Fibroblast of villous mesenchyme (primary cell): ENCODE results near the gene MARVELD3. TPM values are rescaled to one million over a fixed set of nuclear protein-coding genes. Genes with fewer than 3 reads are reported as not detected.
A peak's percentile ranks its signal among the peaks of the same experiment; 100 is the strongest.

Experiments
- DNase-seq: peaks from one replicate; pipeline ENCODE4 v3.0.0-alpha.2; 2010; ENCODE audit warnings: low read depth
- H3K4me3 ChIP-seq: 2 replicates; pipeline ENCODE4 v1.5.1; 2011; ENCODE audit warnings: low read depth, mild to moderate bottlenecking, low read length
- total RNA-seq: library from RNA; depleted of rRNA; stranded (reverse); fragments of >200 nt; gene quantifications from 2 replicates; pipeline ENCODE4 v1.2.3, GENCODE V29; 2012
- TF ChIP-seq, protein P1 (sequence below): IDR thresholded peaks from 2 replicates; pipeline ENCODE4 v1.5.1; 2012; ENCODE audit warnings: low read depth, mild to moderate bottlenecking, low read length; ENCODE audit not compliant: insufficient read depth

MARVELD3 gene
- total RNA-seq, 1 donor, result not detected

DNA sequence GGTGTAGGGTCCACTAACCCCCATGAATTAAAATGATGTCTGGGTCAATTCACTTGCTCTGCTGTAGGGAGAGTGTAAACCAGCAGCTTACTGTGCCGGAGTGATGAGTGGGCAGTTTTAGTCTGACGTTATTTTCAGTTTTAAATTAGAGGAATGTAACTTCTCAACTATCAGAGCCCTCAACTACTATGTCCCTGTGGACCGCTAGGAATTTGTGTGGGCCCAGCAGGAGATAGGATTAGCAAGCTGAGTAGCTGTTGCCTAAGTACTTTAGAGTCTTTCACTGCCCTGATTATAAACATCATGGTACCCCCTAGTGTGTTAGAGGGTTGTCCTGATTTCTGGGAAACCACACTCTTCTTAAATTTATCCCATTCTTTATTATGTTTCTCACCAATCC is 11.4 kb downstream of the MARVELD3 start:
- DNase-seq, result peak; percentile 76
- TF ChIP-seq, protein P1, sequence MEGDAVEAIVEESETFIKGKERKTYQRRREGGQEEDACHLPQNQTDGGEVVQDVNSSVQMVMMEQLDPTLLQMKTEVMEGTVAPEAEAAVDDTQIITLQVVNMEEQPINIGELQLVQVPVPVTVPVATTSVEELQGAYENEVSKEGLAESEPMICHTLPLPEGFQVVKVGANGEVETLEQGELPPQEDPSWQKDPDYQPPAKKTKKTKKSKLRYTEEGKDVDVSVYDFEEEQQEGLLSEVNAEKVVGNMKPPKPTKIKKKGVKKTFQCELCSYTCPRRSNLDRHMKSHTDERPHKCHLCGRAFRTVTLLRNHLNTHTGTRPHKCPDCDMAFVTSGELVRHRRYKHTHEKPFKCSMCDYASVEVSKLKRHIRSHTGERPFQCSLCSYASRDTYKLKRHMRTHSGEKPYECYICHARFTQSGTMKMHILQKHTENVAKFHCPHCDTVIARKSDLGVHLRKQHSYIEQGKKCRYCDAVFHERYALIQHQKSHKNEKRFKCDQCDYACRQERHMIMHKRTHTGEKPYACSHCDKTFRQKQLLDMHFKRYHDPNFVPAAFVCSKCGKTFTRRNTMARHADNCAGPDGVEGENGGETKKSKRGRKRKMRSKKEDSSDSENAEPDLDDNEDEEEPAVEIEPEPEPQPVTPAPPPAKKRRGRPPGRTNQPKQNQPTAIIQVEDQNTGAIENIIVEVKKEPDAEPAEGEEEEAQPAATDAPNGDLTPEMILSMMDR, result no peak
- no peak overlapping the region for H3K4me3 ChIP-seq

DNA sequence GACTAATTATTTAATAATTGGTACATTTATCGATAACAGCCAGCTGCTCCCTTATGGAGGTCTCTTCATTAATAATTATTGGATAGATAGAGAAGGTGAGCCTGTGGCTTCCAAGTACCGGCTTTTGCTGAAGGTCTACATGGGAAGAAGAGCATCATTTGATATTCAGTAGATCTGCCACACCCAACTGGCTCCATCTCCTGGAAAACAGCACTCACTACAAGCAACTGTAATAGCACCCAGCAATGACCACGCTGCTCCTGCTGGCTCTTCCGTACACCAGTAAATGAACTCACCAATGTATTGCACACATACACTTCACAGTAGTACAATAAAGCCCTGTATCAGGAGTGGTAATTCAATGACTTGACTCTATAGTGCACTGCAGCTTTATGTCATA is 19.5 kb downstream of the MARVELD3 start:
- no peak overlapping the region for H3K4me3 ChIP-seq
- DNase-seq, result peak; percentile 28
- TF ChIP-seq, protein P1, result peak; percentile 54

DNA sequence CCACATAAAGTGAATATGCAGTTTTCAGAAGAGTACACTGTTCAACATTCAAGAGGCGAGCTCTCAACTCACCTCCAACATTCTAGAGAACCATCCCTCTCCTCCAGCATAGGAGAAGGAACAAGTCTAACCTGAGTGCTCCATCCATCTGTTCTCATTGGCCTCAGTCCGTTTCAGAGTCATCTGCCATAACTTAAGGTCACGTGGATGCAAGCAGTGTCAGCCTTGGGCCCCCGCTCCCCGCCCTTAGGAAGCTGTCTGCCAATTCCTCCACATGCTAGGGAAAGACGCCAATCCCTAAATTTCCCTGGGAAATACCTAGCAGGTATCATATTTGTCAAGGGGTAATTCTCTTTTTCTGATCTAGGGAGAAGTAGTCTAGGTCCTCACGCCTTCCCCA is 21.4 kb downstream of the MARVELD3 start:
- no peak overlapping the region for H3K4me3 ChIP-seq
- TF ChIP-seq, protein P1, result no peak
- DNase-seq, result no peak

DNA sequence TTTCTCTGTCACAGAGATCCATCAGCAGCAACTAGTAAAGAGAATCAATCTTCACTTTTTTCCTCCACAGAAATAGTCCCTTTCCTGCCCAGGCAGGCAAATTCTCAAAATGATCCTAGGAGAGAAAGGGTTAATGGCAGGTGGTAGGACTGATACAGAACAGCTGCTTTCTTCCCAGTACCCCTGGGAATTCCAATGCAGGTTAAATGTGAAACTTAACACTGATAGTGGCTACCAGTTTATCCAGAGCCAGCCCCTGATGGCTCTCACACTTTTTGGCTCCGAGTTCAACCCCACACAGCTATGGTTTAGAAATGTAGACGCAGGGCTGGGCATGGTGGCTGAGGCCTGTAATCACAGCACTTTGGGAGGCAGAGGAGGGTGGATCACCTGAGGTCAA is 22.2 kb downstream of the MARVELD3 start:
- TF ChIP-seq, protein P1, result no peak
- DNase-seq, result no peak
- no peak overlapping the region for H3K4me3 ChIP-seq

DNA sequence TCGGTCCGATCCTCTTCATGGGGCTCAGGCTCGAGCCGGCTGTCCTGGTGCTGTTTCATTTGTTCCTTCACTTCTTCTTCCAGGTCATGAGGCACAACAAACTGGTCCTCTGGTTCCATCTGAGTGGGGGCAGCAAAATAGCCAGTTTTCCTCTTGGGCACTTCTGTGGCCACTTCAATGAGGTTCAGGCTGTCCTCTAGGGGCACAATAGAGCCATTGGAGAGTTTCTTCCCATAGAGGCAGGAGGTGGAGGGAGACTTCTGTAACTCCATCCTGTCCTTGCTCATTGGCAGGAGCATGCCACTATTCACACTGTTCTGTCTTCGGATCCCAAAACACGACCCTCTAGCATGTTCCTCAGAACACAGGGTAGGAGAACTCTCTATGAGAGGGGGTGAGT is 22.9 kb downstream of the MARVELD3 start:
- TF ChIP-seq, protein P1, result peak; percentile 54
- no peak overlapping the region for H3K4me3 ChIP-seq
- no peak for DNase-seq

DNA sequence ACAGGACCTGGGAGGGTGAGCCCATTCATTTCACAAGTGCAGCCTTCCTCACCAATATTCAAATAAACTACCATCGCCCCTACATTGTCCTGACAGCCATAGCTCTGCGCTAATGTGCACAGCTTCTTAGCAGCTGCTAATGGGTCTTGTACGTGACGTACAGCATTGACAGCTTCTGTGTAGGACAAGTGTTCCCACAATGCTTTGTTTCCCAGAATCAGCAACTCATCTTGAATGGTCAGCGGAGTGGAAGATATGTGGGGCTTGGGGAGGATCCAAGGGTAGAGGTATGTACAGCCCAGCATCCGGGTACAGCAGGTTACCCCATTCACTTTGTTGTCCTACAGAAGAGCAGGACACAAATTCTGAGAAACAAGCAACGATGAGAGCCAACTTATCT is 23.7 kb downstream of the MARVELD3 start:
- TF ChIP-seq, protein P1, result no peak
- no peak overlapping the region for H3K4me3 ChIP-seq
- no peak for DNase-seq

DNA sequence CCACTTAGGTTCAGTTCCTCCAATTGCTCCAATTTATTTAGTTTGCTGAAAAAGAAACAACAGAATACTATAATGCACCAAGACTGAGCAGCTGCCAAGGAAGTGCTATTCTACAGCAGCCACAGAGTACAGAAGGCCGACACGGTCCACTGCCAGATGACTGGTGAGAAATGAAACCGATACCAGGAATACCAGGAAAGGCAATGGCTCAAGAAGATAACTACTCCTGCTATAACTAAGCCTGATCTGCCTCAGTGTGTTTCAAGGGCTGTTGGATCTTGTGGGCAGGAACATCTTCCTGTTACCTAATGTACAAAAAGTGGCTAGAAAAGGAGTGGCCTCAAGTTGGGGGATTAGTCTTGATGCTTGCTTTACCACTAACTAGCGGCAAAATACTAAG is 32.8 kb downstream of the MARVELD3 start:
- TF ChIP-seq, protein P1, result no peak
- no peak overlapping the region for H3K4me3 ChIP-seq
- no peak for DNase-seq
